Heart right ventricle (tissue), 16 donors: Measurements from ENCODE around the gene ZMYND8. TPM values are rescaled to one million over a fixed set of nuclear protein-coding genes. Genes with fewer than 3 reads are reported as not detected.

Experiments
- ATAC-seq, 8 donors: fragments of 200-7000 bp; cut with Tn5 transposase; one replicate each; pipeline ENCODE4 v1.9.1; 2020; ENCODE audit warnings: mild to moderate bottlenecking in 8 of 8, moderate library complexity in 8 of 8, moderate number of reproducible peaks in 1 of 8
- DNase-seq, 2 donors: peaks; one replicate each; pipeline ENCODE4 v3.0.0-alpha.2; 2020
- H3K27ac ChIP-seq, 10 donors: fragments of 200-600 bp; sonication (generic) in 2 of 10; one replicate each; pipeline versions ENCODE4 v1.5.0 to v1.8.0; 2020 to 2022; ENCODE audit warnings: mild to moderate bottlenecking in 3 of 10
- H3K27me3 ChIP-seq, 7 donors: fragments of 200-600 bp; one replicate each; pipeline ENCODE4 v1.8.0; 2021 to 2022; ENCODE audit warnings: mild to moderate bottlenecking in 2 of 7
- H3K36me3 ChIP-seq, 9 donors: fragments of 200-600 bp; sonication (generic) in 1 of 9; one replicate each; pipeline versions ENCODE4 v1.5.0 to v1.8.0; 2020 to 2022; ENCODE audit warnings: mild to moderate bottlenecking in 2 of 9
- H3K4me1 ChIP-seq, 9 donors: fragments of 200-600 bp; sonication (generic) in 1 of 9; one replicate each; pipeline versions ENCODE4 v1.5.0 to v1.8.0; 2020 to 2022; ENCODE audit warnings: mild to moderate bottlenecking in 4 of 9
- H3K4me3 ChIP-seq, 10 donors: fragments of 200-600 bp; sonication (generic) in 2 of 10; one replicate each; pipeline versions ENCODE4 v1.5.0 to v1.8.0; 2020 to 2022; ENCODE audit warnings: mild to moderate bottlenecking in 7 of 10, moderate library complexity in 2 of 10
- H3K9me3 ChIP-seq, 11 donors: fragments of 200-600 bp in 10 of 11; sonication (generic) in 2 of 11; one replicate each; pipeline versions ENCODE4 v1.5.0 to v1.8.0; 2013 to 2022; ENCODE audit warnings: mild to moderate bottlenecking in 2 of 11, control low read depth in 1 of 11, moderate library complexity in 1 of 11
- WGBS, 2 donors: extraction: QIAGEN DNeasy Blood & Tissue Kit; methylation state at CpG; one replicate each; pipeline ENCODE4 v1.1.7; 2013; ENCODE audit warnings: inconsistent platforms in 1 of 2; 5-methylcytosine and 5-hydroxymethylcytosine counted together
- intact Hi-C, 10 donors: fragments of 100-400 bp; cut with DNase I; formaldehyde crosslinking; loops; one replicate each; pipeline versions ENCODE4 v1.11.1 to v1.14.2; 2022
- polyA plus RNA-seq, 2 donors: library from polyadenylated mRNA; stranded (reverse); fragments of 200-250 nt; gene quantifications; one replicate each; pipeline ENCODE4 v1.2.3, GENCODE V29; 2013
- total RNA-seq, 10 donors: library from RNA; stranded (reverse); fragmentation: NEBNext Ultra II Directional in 3 of 10; extraction: Animal tissue kit (Norgen Biotek cat#: 25700) in 3 of 10; gene quantifications; one replicate each; pipeline versions ENCODE4 v1.2.1 to v1.2.4, GENCODE V29; 2021 to 2023
- TF ChIP-seq, protein P1 (sequence below), 9 donors: fragments of 200-600 bp; sonication (generic) in 2 of 9; IDR thresholded peaks; one replicate each; pipeline versions ENCODE4 v1.5.0 to v1.8.0; 2021 to 2022; ENCODE audit warnings: antibody characterized with exemption in 9 of 9, mild to moderate bottlenecking in 5 of 9, moderate library complexity in 1 of 9
- donor health status: Arrhythmogenic right ventricular cardiomyopathy.
- donor health status: ischemic (EF 13 %, LVEDD 7.1; RV severe dilation, severe dysfunction).
- donor health status: healthy with polysubstance abuse.
- donor health status: DM: no; HTN: yes; CAD: no.
- donor health status: DM: no; HTN: no; CAD: no.
- donor health status: ischemic (EF 25% LVEDD 6.9; RV normal size, moderate dysfunction).
- donor health status: ischemic (EF 25% LVEDD 5.7; RV mildly dilated, moderate dysfunction).
- donor health status: healthy.
- donor health status: DM: yes; HTN: yes; CAD: no.
- donor health status: Ischemic cardiomyopathy.
- donor health status: ischemic (EF 35%, LVEDD 5.7; RV mildly dilated, moderate dysfunction).
- donor health status: nonischemic (EF 11% LVEDD 7.7; RV severe dilation, severe dysfunction).
- donor health status: DM: yes; HTN: yes; CAD: no.
- donor health status: PGD.
- donor health status: ischemic (EF 29% LVEDD 5.4; RV normal size, mild dysfunction).
- donor health status: nonischemic (EF 23%, LVEDD 6.1; RV moderate dilation, normal function).

The ZMYND8 gene
- total and polyA plus RNA-seq, 12 donors, result 6.4 to 39.0 (median 28.0) TPM

DNA sequence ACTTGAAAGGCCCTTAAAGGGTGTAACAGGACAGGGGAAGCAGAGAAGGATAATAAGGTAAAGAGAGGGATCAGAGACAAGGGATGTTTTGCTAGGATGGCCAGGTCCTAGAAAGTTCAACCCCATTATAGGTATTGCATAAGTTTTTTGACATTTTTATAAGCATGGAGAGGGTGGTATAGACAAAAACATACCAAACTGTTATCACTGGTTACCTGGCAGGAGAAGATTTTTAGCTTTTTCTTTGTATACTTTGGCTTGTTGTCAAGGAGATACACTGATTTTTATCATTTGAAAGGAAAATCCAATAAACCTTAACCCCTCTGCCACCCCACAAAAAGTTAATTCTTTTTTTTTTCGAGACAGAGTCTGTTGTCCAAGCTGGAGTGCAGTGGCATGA, 28.4 kb downstream of the ZMYND8 start:
- intact Hi-C loops, result no loop called here
- no peaks in the 10 kb centered on the region for H3K9me3 ChIP-seq
- H3K27me3 ChIP-seq, result no peaks in the 10 kb centered on the region
- peaks cover 2 to 65% (median 37%) of the 10 kb centered on the region in 9 donors for H3K4me1 ChIP-seq
- 91 to 97% methylated on average over 1 of the region's 1 CpG for WGBS, 2 donors
- peaks cover 0 to 7% (median 0%) of the 10 kb centered on the region in 9 donors for H3K36me3 ChIP-seq
- ATAC-seq (no peak), DNase-seq (no peak)
- peak overlapping the region in 9 of 10 donors; percentile 16 to 80 (median 49) for H3K27ac ChIP-seq
- TF ChIP-seq, protein P1, sequence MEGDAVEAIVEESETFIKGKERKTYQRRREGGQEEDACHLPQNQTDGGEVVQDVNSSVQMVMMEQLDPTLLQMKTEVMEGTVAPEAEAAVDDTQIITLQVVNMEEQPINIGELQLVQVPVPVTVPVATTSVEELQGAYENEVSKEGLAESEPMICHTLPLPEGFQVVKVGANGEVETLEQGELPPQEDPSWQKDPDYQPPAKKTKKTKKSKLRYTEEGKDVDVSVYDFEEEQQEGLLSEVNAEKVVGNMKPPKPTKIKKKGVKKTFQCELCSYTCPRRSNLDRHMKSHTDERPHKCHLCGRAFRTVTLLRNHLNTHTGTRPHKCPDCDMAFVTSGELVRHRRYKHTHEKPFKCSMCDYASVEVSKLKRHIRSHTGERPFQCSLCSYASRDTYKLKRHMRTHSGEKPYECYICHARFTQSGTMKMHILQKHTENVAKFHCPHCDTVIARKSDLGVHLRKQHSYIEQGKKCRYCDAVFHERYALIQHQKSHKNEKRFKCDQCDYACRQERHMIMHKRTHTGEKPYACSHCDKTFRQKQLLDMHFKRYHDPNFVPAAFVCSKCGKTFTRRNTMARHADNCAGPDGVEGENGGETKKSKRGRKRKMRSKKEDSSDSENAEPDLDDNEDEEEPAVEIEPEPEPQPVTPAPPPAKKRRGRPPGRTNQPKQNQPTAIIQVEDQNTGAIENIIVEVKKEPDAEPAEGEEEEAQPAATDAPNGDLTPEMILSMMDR (IDR thresholded peaks at IDR 0.05), result no peak
- no peak overlapping the region for H3K4me3 ChIP-seq

DNA sequence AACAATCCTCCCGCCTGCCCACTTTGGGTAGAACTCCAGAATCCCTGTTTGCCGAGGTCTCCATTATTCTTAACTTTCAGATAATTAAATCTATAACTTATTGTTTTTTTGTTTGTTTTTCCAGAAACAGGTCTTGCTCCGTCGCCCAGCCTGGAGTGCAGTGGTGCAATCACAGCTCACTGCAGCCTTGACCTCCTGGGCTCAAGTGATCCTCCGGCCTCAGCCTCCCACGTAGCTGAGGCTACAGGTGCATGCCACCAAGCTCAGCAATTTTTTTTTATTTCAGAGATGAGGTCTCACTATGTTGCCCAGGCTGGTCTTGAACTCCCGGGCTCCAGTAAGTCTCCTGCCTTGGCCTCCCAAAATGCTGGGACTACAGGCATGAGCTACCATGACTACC, 28.8 kb downstream of the ZMYND8 start:
- TF ChIP-seq, protein P1 (IDR thresholded peaks at IDR 0.05), result no peak
- no peaks in the 10 kb centered on the region for H3K9me3 ChIP-seq
- intact Hi-C loops, result no loop called here
- no peak overlapping the region for H3K4me3 ChIP-seq
- peaks cover 2 to 62% (median 35%) of the 10 kb centered on the region in 9 donors for H3K4me1 ChIP-seq
- H3K27ac ChIP-seq, result peak overlapping the region in 6 of 10 donors; percentile 16 to 80 (median 55)
- 96 to 99% methylated on average over 7 of the region's 7 CpGs for WGBS, 2 donors
- ATAC-seq, result no peak
- H3K36me3 ChIP-seq, result peaks cover 0 to 5% (median 0%) of the 10 kb centered on the region in 9 donors
- H3K27me3 ChIP-seq, result no peaks in the 10 kb centered on the region
- DNase-seq, result no peak

DNA sequence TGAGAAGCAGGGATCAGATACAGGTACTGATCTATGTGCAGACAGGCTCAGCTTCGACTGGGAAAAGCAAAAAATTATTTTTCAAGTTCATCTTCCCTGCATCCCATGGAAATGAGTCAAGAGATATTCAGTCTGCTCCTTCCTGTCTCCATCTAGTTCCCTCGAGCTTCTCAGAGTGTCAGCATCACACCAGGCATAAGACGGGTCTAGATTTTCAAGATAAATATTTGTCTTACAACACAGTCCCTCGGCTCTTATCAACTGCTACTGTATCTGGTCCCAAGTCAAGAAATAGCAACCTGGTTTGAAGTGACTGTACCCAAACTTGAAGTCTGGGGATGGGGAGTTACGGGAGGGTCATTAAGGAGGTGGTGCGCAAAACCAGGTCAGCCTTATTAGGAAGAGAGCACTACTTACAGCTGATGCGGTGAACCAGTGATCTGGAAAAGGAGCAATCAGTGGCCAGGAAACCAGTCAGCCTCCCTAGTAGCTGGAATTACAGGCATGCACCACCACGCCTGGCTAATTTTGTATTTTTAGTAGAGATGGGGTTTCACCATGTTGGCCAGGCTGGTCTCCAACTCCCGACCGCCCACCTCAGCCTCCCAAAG, 29.7 kb downstream of the ZMYND8 start:
- DNase-seq (no peak), ATAC-seq (no peak)
- Histone ChIP-seq H3K4me3 (no peak overlapping the region), H3K27me3 (no peaks in the 10 kb centered on the region), H3K27ac (peak overlapping the region in 3 of 10 donors; percentile 25 to 80 (median 45)), H3K36me3 (no peaks in the 10 kb centered on the region), H3K4me1 (peaks cover 2 to 55% (median 36%) of the 10 kb centered on the region in 9 donors), H3K9me3 (no peaks in the 10 kb centered on the region)
- TF ChIP-seq, protein P1 (IDR thresholded peaks at IDR 0.05), result no peak
- intact Hi-C loops, result no loop called here
- 81 to 83% methylated on average over 10 of the region's 10 CpGs for WGBS, 2 donors

DNA sequence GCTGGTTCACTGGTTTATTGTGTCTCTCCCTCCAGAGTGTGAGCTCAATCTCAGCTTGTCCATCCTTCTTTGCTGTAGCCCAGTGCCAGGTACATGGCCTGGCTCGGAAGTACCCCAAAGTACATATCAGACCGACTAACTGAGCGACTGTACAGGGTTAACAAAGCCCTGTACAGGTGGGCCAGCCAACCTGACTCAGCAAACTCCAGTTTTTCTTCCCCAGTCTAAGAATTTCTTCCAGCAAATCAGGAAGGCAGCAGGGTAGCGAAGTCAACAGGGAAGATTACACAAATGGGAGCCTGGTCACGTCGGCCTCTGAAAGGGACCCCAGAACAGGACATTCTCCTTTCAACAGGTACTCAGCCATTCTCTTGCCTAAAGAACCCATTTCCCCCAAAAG, 31.3 kb downstream of the ZMYND8 start:
- no peaks in the 10 kb centered on the region for H3K27me3 ChIP-seq
- TF ChIP-seq, protein P1 (IDR thresholded peaks at IDR 0.05), result no peak
- no peaks in the 10 kb centered on the region for H3K36me3 ChIP-seq
- no peaks in the 10 kb centered on the region for H3K9me3 ChIP-seq
- WGBS, 2 donors, result 88 to 89% methylated on average over 6 of the region's 6 CpGs
- no peak overlapping the region for H3K4me3 ChIP-seq
- DNase-seq (no peak), ATAC-seq (no peak)
- peak overlapping the region in 2 of 10 donors; percentile 9 to 24 for H3K27ac ChIP-seq
- peaks cover 5 to 53% (median 38%) of the 10 kb centered on the region in 9 donors for H3K4me1 ChIP-seq
- intact Hi-C loops, result no loop called here
